HCT116 (cell line): ENCODE data around the gene TNC. TPM values are rescaled to one million over a fixed set of nuclear protein-coding genes. Genes with fewer than 3 reads are reported as not detected.

Experiments
- ATAC-seq: fragments of 200-7000 bp; cut with Tn5 transposase; 2 replicates; pipeline ENCODE4 v1.9.1; 2020; ENCODE audit warnings: mild to moderate bottlenecking, moderate library complexity
- BruUV-seq: library from RNA; stranded (reverse); fragments of 400-500 nt; replicated peaks from 2 replicates; lab custom pipeline; 2021; lab: Mats Ljungman, UMichigan
- CTCF ChIA-PET: fragments of 300-600 bp; sonication (Branson Sonifier 250); formaldehyde crosslinking; loops from one replicate; lab custom pipeline; 2021; ENCODE audit warnings: antibody characterized with exemption; lab: Charles Lee
- POLR2A ChIA-PET: fragments of 300-600, 350-600 bp; sonication (Branson Sonifier 250); formaldehyde crosslinking; loops from one replicate; lab custom pipeline; 2021; ENCODE audit warnings: antibody characterized with exemption; lab: Charles Lee
- RAD21 ChIA-PET, 2 experiments: fragments of 300-600 bp; sonication (Branson Sonifier 250); formaldehyde crosslinking; loops; one replicate each; lab custom pipeline; 2023; ENCODE audit warnings: low total read pairs in 2 of 2; ENCODE audit not compliant: uncharacterized antibody in 2 of 2, unreplicated experiment in 2 of 2, low non-redundant PET in 1 of 2; lab: Charles Lee
- DNase-seq: peaks from one replicate; pipeline ENCODE4 v3.0.0-alpha.2; 2010; ENCODE audit warnings: low read depth, low spot score
- H2AFZ ChIP-seq: fragments of 200-600 bp; shearing (Covaris generic), sonication (generic); 2 replicates; pipeline ENCODE4 v1.6.1; 2017; ENCODE audit warnings: low read depth, mixed run types, mixed read lengths, antibody characterized with exemption, low read length; ENCODE audit not compliant: poor library complexity, severe bottlenecking
- H3K27ac ChIP-seq: 2 replicates; pipeline ENCODE4 v1.5.1; 2012; ENCODE audit warnings: low read depth, low read length
- H3K27me3 ChIP-seq: fragments of 200-600 bp; sonication (generic); 2 replicates; pipeline ENCODE4 v1.6.1; 2016; ENCODE audit warnings: mixed run types, low read length, mixed read lengths; ENCODE audit not compliant: insufficient read depth
- H3K36me3 ChIP-seq, 2 experiments: fragments of 200-500 bp in 1 of 2; fragments of 200-600 bp in 1 of 2; sonication (Bioruptor generic) in 1 of 2; sonication (generic) in 1 of 2; 2 replicates each; pipeline versions ENCODE4 v1.5.1 to v1.6.1; 2014 to 2016; ENCODE audit warnings: low read length in 2 of 2, inconsistent platforms in 1 of 2, mixed read lengths in 1 of 2, mixed run types in 1 of 2; ENCODE audit not compliant: insufficient read depth in 2 of 2, control insufficient read depth in 1 of 2
- H3K4me1 ChIP-seq, 2 experiments: fragments of 200-600 bp in 1 of 2; sonication (generic) in 1 of 2; 2 replicates each; pipeline versions ENCODE4 v1.5.1 to v1.6.1; 2012 to 2017; ENCODE audit warnings: low read length in 2 of 2, inconsistent platforms in 1 of 2, mild to moderate bottlenecking in 1 of 2, mixed read lengths in 1 of 2, mixed run types in 1 of 2, moderate library complexity in 1 of 2; ENCODE audit not compliant: insufficient read depth in 2 of 2, control insufficient read depth in 1 of 2
- H3K4me2 ChIP-seq: fragments of 200-600 bp; sonication (generic); 2 replicates; pipeline ENCODE4 v1.6.1; 2017; ENCODE audit warnings: mixed run types, low read length, mixed read lengths
- H3K4me3 ChIP-seq, 2 experiments: fragments of 200-600 bp in 1 of 2; sonication (generic) in 1 of 2; replicated peaks in 1 of 2; 2 replicates each; pipeline ENCODE4 v1.5.1; 2011 to 2016; ENCODE audit warnings: low read length in 2 of 2, control low read depth in 1 of 2, low read depth in 1 of 2, mild to moderate bottlenecking in 1 of 2, mixed read lengths in 1 of 2, mixed run types in 1 of 2
- H3K79me2 ChIP-seq: fragments of 200-600 bp; sonication (generic); 2 replicates; pipeline ENCODE4 v1.6.1; 2017; ENCODE audit warnings: mild to moderate bottlenecking, mixed run types, low read length, moderate library complexity, mixed read lengths; ENCODE audit not compliant: insufficient read depth
- H3K9ac ChIP-seq: fragments of 200-600 bp; sonication (generic); 2 replicates; pipeline ENCODE4 v1.6.1; 2016; ENCODE audit warnings: low read length, mixed read lengths
- H3K9me2 ChIP-seq: fragments of 200-600 bp; sonication (generic), shearing (Covaris generic); 2 replicates; pipeline ENCODE4 v1.6.1; 2017; ENCODE audit warnings: mixed run types, mild to moderate bottlenecking, moderate library complexity; ENCODE audit not compliant: insufficient read depth
- H3K9me3 ChIP-seq, 2 experiments: fragments of 200-500 bp in 1 of 2; fragments of 200-600 bp in 1 of 2; sonication (Bioruptor generic) in 1 of 2; sonication (generic) in 1 of 2; 2 replicates each; pipeline ENCODE4 v1.6.1; 2014 to 2017; ENCODE audit warnings: low read length in 2 of 2, mixed read lengths in 2 of 2, inconsistent platforms in 1 of 2, low read depth in 1 of 2, mild to moderate bottlenecking in 1 of 2, mixed run types in 1 of 2, moderate library complexity in 1 of 2; ENCODE audit not compliant: control insufficient read depth in 1 of 2, insufficient read depth in 1 of 2
- H4K20me1 ChIP-seq: fragments of 200-600 bp; sonication (generic), shearing (Covaris generic); 2 replicates; pipeline ENCODE4 v1.6.1; 2017; ENCODE audit warnings: mixed run types, mild to moderate bottlenecking, moderate library complexity; ENCODE audit not compliant: insufficient read depth
- CBX3 ChIP-seq: IDR thresholded peaks from 2 replicates; pipeline ENCODE4 v1.6.1; 2012; ENCODE audit warnings: low read depth
- CEBPB ChIP-seq: IDR thresholded peaks from 2 replicates; pipeline ENCODE4 v1.6.1; 2012; ENCODE audit warnings: low read depth
- EGR1 ChIP-seq: IDR thresholded peaks from 2 replicates; pipeline ENCODE4 v1.6.1; 2012; ENCODE audit warnings: low read depth
- EZH2 ChIP-seq: fragments of 200-600 bp; sonication (generic); IDR thresholded peaks from 2 replicates; pipeline ENCODE4 v1.6.1; 2017; ENCODE audit warnings: antibody characterized with exemption, mixed run types
- FOSL1 ChIP-seq: IDR thresholded peaks from 2 replicates; pipeline ENCODE4 v1.6.1; 2012; ENCODE audit warnings: low read depth
- POLR2A ChIP-seq: IDR thresholded peaks from 2 replicates; pipeline ENCODE4 v1.7.0; 2011; ENCODE audit warnings: borderline replicate concordance; ENCODE audit not compliant: insufficient read depth, insufficient read length; ENCODE audit errors: extremely low read depth
- RAD21 ChIP-seq: IDR thresholded peaks from 2 replicates; pipeline ENCODE4 v1.6.1; 2012; ENCODE audit warnings: low read depth, mild to moderate bottlenecking
- REST ChIP-seq: IDR thresholded peaks from 2 replicates; pipeline ENCODE4 v1.6.1; 2012; ENCODE audit warnings: low read depth
- SRF ChIP-seq: IDR thresholded peaks from 2 replicates; pipeline ENCODE4 v1.6.1; 2012; ENCODE audit warnings: low read depth
- YY1 ChIP-seq: IDR thresholded peaks from 2 replicates; pipeline ENCODE4 v1.6.1; 2011; ENCODE audit warnings: low read length, low read depth, moderate library complexity, mild to moderate bottlenecking; ENCODE audit not compliant: insufficient replicate concordance; ENCODE audit errors: extremely low read depth
- ZBTB33 ChIP-seq: IDR thresholded peaks from 2 replicates; pipeline ENCODE4 v1.6.1; 2011; ENCODE audit warnings: mild to moderate bottlenecking, low read length, moderate library complexity; ENCODE audit not compliant: insufficient replicate concordance; ENCODE audit errors: extremely low read depth
- ZFX ChIP-seq: fragments of 450-650 bp; IDR thresholded peaks from 2 replicates; pipeline ENCODE4 v1.6.1; 2017
- intact Hi-C: fragments of 100-400 bp; cut with micrococcal nuclease; formaldehyde crosslinking; loops from 2 replicates; pipeline ENCODE4 v1.10.0; 2022
- total RNA-seq: library from RNA; stranded (reverse); gene quantifications from one replicate; pipeline ENCODE4 v1.2.1, GENCODE V29; 2021; ENCODE audit not compliant: unreplicated experiment

Gene TNC
- total RNA-seq, 1 experiment from 2014 or later = 0.49 TPM

- H3K4me2 ChIP-seq = no peak overlapping the region
- no peaks in the 10 kb centered on the region for H3K9me3 ChIP-seq
- H3K4me3 ChIP-seq = no peak overlapping the region
- H3K27ac ChIP-seq = no peak overlapping the region
- no peak for TF ChIP-seq FOSL1
- TF ChIP-seq CBX3 = no peak
- no peak for TF ChIP-seq YY1
- TF ChIP-seq RAD21 = no peak
- no peak for TF ChIP-seq EZH2
- TF ChIP-seq ZFX = no peak
- no peak for TF ChIP-seq REST
- no peak for TF ChIP-seq ZBTB33
- no peak for TF ChIP-seq POLR2A
- no peak for TF ChIP-seq CEBPB
- TF ChIP-seq EGR1 = no peak
- TF ChIP-seq SRF = no peak
- H4K20me1 ChIP-seq = no peaks in the 10 kb centered on the region
- no peak overlapping the region for H2AFZ ChIP-seq
- no peaks in the 10 kb centered on the region for H3K9me2 ChIP-seq
- DNase-seq (no peak), ATAC-seq (no peak)
- ChIA-PET CTCF (interaction anchor here (0.7 kb wide), 2 partner anchors 10 to 615 kb away, joined by 3 to 4 read pairs; no protein-coding TSS in a partner anchor), RAD21 (interaction anchor here in 1 of 2 experiments (0.6 kb wide), 1 partner anchor 252 kb away, joined by 3 read pairs; no protein-coding TSS in a partner anchor), POLR2A (no interaction called here)
- H3K9ac ChIP-seq = no peak overlapping the region
- H3K27me3 ChIP-seq = peaks cover 36% of the 10 kb centered on the region
- H3K79me2 ChIP-seq = no peaks in the 10 kb centered on the region
- H3K36me3 ChIP-seq = no peaks in the 10 kb centered on the region
- intact Hi-C loops = no loop called here
- H3K4me1 ChIP-seq = no peaks in the 10 kb centered on the region
- BruUV-seq = no TSS peak
Measured at GRCh38 chr9:114991861-114992260, 126.1 kb downstream of the TNC start.
